Activated naive CD4-positive, alpha-beta T cell treated with anti-CD3 and anti-CD28 coated beads for 36 hours (primary cell): ENCODE data around the gene GIMAP1. TPM values are rescaled to one million over a fixed set of nuclear protein-coding genes. Genes with fewer than 3 reads are reported as not detected.

Experiments used
- CTCF ChIA-PET: fragments of 350-600 bp; sonication (Branson Sonifier 250); formaldehyde crosslinking; loops from one replicate; lab custom pipeline; 2021; ENCODE audit warnings: antibody characterized with exemption; lab: Charles Lee
- DNase-seq: peaks from one replicate; pipeline ENCODE4 v3.0.0-alpha.2; 2020
- H3K27ac Mint-ChIP-seq: one replicate; pipeline ENCODE4 v1.8.0; 2021; ENCODE audit warnings: mild to moderate bottlenecking, mixed read lengths
- H3K27me3 Mint-ChIP-seq: one replicate; pipeline ENCODE4 v1.8.0; 2021; ENCODE audit warnings: low read depth, mixed read lengths
- H3K36me3 Mint-ChIP-seq: one replicate; pipeline ENCODE4 v1.8.0; 2021; ENCODE audit warnings: low read depth, mixed read lengths
- H3K4me1 Mint-ChIP-seq: one replicate; pipeline ENCODE4 v1.8.0; 2021; ENCODE audit warnings: low read depth, mixed read lengths
- H3K4me3 Mint-ChIP-seq: one replicate; pipeline ENCODE4 v1.8.0; 2021; ENCODE audit warnings: mild to moderate bottlenecking, moderate library complexity, mixed read lengths
- H3K9me3 Mint-ChIP-seq: one replicate; pipeline ENCODE4 v1.8.0; 2021; ENCODE audit warnings: mixed read lengths
- intact Hi-C: fragments of 100-400 bp; cut with micrococcal nuclease; formaldehyde crosslinking; loops from one replicate; pipeline ENCODE4 v1.15.1; 2023
- total RNA-seq, 2 experiments: library from RNA; stranded (reverse); gene quantifications; one replicate each; pipeline ENCODE4 v1.2.3, GENCODE V29; 2021

Gene GIMAP1
- total RNA-seq, 2 experiments from 2014 or later: 5.1 to 5.3 TPM

DNA sequence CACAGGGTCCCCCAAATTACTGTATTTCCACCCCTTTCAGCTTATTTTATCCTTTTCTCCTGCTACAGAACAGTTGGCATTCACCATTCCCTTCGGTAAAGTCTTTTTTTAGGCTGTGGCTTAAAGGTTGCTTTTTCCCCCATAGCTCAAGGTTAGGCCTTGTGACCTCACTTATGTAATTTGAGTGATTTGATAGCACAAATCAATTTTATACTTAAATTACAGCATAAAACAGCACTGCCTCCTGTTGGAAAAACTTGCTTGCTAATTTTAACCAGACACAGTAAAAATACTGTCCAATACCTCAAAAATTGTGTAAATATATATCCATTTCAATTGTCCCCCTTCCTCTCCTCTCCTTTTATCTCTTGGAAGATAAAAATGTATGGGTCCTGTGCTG is 7.1 kb downstream of the GIMAP1 start:
- intact Hi-C loops: no loop called here
- H3K27me3 Mint-ChIP-seq: no peaks in the 10 kb centered on the region
- peaks cover 84% of the 10 kb centered on the region for H3K36me3 Mint-ChIP-seq
- peaks cover 77% of the 10 kb centered on the region for H3K4me1 Mint-ChIP-seq
- peak overlapping the region; percentile 33 for H3K27ac Mint-ChIP-seq
- no peak for DNase-seq
- H3K4me3 Mint-ChIP-seq: no peak overlapping the region
- CTCF ChIA-PET: interaction anchor here (1.0 to 2.1 kb wide), 3 partner anchors 12 to 272 kb away, joined by 3 to 5 read pairs (median 4); no protein-coding TSS in a partner anchor
- peaks cover 29% of the 10 kb centered on the region for H3K9me3 Mint-ChIP-seq

DNA sequence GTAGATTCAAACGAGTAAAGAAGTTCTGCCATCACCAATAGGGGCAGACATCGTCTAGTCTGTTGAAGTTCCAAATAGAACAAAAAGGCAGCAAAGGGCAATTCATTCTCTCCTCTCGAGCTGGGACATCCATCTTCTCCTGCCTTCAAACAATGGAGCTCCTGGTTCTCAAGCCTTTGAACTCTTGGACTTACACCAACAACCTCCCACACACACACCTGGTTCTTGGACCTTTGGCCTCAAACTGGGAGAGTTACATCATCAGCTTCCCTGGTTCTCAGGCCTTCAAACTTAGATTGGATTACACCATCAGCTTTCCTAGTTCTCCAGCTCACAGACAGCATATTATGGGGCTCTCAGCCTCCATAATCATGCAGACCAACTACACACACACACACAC is 11.0 kb downstream of the GIMAP1 start:
- DNase-seq: no peak
- CTCF ChIA-PET: interaction anchor here (0.8 to 1.4 kb wide), 3 partner anchors 10 to 278 kb away, joined by 3 to 8 read pairs (median 5); partner anchors contain the start of gene GIMAP1
- Mint-ChIP-seq H3K27ac (peak overlapping the region; percentile 37), H3K9me3 (peaks cover 32% of the 10 kb centered on the region), H3K4me3 (no peak overlapping the region), H3K27me3 (no peaks in the 10 kb centered on the region), H3K36me3 (peaks cover 50% of the 10 kb centered on the region), H3K4me1 (peaks cover 67% of the 10 kb centered on the region)
- intact Hi-C loops: no loop called here

DNA sequence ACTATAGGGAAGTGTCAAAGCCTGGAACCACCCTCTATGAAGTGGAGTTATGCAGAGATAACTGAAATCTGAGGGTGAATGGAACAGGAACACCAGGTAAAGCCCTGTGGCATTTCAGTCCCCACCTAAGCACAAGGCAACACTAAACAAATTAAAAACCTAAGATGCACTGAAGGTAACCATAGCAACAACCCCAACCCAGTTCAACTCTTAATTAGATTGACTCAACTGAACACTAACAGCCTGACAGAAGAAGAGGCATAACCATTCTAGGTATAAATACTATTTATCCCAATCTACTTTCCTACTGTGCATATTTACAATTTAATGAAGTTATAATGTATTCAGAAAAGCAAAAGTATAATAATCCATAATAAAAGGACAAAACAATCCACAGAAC is 11.6 kb downstream of the GIMAP1 start:
- H3K27ac Mint-ChIP-seq: peak overlapping the region; percentile 31
- H3K9me3 Mint-ChIP-seq: peaks cover 32% of the 10 kb centered on the region
- H3K36me3 Mint-ChIP-seq: peaks cover 45% of the 10 kb centered on the region
- H3K27me3 Mint-ChIP-seq: no peaks in the 10 kb centered on the region
- intact Hi-C loops: no loop called here
- H3K4me3 Mint-ChIP-seq: no peak overlapping the region
- CTCF ChIA-PET: interaction anchor here (0.9 to 1.4 kb wide), 2 partner anchors 11 to 12 kb away, joined by 3 to 8 read pairs; partner anchors contain the start of gene GIMAP1
- no peak for DNase-seq
- peaks cover 67% of the 10 kb centered on the region for H3K4me1 Mint-ChIP-seq

DNA sequence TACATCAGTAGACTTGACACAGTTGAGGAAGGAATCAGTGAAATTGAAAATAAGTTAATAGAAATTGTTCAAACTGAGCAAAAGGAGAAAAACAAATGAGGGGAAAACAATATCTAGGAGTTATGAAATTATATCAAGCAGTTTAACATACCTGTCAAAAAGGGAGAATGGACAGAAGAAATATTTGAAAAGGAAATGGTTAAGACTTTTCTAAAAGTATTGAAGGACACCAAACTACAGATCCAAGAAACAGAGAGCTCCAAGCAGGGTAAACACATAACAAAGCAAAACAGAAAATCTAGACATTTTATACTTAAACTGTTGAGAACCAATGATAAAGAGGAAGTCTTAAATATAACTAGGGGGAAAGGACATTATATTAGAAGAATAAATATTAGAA is 12.2 kb downstream of the GIMAP1 start:
- Mint-ChIP-seq H3K27ac (peak overlapping the region; percentile 43), H3K36me3 (peaks cover 39% of the 10 kb centered on the region), H3K27me3 (no peaks in the 10 kb centered on the region)

DNA sequence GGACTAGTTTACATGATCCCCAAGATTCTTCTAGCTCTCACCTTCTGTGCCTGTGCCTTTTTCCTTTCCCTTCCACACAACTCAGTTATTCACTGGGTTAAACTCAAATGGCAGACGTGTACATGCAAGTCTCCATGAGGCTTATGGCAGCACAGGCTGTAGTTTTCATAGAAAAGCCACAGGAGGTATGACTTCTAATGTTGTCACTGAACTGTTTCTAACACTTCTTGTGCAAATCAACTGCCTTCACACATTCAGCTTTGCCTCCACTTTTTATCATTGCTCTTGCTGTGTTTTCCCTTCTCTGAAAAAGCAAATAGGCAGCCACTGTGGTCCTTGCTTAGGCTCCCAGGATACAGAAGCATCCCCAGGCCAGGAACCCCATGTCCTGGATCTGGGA is 15.5 kb downstream of the GIMAP1 start:
- Mint-ChIP-seq H3K4me3 (peak overlapping the region; percentile 22), H3K4me1 (peaks cover 87% of the 10 kb centered on the region), H3K36me3 (peaks cover 18% of the 10 kb centered on the region), H3K9me3 (peaks cover 19% of the 10 kb centered on the region), H3K27ac (peak overlapping the region; percentile 95), H3K27me3 (no peaks in the 10 kb centered on the region)
- CTCF ChIA-PET: interaction anchor here (0.9 to 2.4 kb wide), 6 partner anchors 9 to 283 kb away, joined by 3 to 25 read pairs (median 7); partner anchors contain the start of gene GIMAP1
- DNase-seq: peak; percentile 63
- intact Hi-C loops: loop anchor here (1.0 to 2.0 kb wide), 3 partner anchors 16 to 164 kb away; partner anchors contain the start of genes GIMAP1 and GIMAP2

More for the DNA sequence above, 12.2 kb downstream of the GIMAP1 start:
- Mint-ChIP-seq H3K9me3 (peaks cover 32% of the 10 kb centered on the region), H3K4me1 (peaks cover 67% of the 10 kb centered on the region), H3K4me3 (no peak overlapping the region)
- CTCF ChIA-PET: interaction anchor here (0.6 to 2.8 kb wide), 2 partner anchors 12 to 27 kb away, joined by 3 to 22 read pairs; partner anchors contain the start of gene GIMAP1
- DNase-seq: no peak
- intact Hi-C loops: no loop called here

DNA sequence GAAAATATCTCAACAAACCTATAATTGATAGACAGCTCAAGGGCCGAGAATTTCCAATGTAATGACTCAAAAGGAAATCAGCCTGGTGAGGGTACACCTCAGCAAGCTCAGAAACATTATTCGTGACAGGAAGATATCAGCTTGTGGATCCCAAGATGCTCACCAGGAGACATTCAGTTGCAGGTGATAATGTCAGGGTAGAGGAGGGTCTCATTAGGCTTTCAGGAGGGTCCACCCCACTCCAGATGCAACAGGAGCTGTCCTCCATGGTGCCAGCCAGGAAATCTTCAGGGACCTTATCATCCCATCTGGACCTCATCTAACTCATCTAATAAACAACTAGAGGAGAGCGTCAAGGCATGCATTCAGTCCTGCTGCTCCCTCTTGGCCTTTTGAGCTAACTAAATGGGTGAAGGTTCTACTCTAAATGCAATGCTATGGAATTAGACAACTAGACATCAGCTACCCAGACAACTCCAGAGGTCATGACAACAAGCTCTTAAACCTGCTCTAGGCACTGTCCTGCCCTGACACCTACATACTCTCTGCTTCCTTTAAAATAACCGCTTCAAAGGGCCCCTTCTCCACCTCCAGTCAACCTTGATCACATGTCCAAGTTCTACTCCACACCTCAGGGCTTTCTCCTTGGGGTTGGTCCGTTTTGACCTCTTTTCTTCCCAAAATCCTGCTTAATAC is 16.5 kb downstream of the GIMAP1 start:
- CTCF ChIA-PET: interaction anchor here (0.6 to 2.4 kb wide), 11 partner anchors 12 to 284 kb away, joined by 3 to 25 read pairs (median 3); partner anchors contain the start of genes GIMAP1 and GIMAP8
- Mint-ChIP-seq H3K27me3 (no peaks in the 10 kb centered on the region), H3K4me1 (peaks cover 78% of the 10 kb centered on the region), H3K36me3 (peaks cover 10% of the 10 kb centered on the region), H3K4me3 (peak overlapping the region; percentile 43), H3K27ac (peak overlapping the region; percentile 95), H3K9me3 (peaks cover 8% of the 10 kb centered on the region)
- DNase-seq: no peak
- intact Hi-C loops: loop anchor here (1.0 to 2.0 kb wide), 7 partner anchors 17 to 165 kb away; partner anchors contain the start of genes GIMAP1, GIMAP2 and GIMAP6

DNA sequence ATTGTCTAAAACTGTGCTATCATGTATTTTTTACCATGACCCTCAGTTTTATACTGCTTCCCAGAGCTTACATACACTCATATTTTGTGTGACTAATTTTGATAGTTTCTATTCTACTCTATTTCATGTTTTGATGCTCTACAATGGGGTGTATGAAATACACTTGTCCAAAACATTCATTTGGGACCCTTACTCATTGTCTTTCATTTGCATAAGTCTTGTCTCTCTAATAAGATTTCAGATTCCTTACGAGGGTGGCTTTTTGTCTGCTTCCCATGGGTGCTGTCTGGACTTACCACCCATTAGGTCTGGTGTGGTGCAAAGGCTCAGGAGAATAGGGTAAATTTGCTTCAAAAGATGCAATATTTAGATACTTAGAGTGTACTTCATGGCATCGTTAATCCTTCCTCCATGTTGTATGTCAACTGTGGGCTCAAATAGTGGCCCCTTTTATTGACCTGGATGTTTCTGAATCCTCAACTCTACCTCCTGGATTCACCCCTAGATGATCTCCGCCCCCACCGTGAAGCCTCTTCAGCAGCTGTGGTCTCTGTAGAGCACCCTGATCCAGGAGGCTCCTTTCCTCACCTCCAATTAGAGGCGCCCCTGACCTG is 17.2 kb downstream of the GIMAP1 start:
- CTCF ChIA-PET: interaction anchor here (0.7 to 2.4 kb wide), 6 partner anchors 18 to 284 kb away, joined by 3 to 25 read pairs (median 7); partner anchors contain the start of genes GIMAP1 and GIMAP8
- peak overlapping the region; percentile 43 for H3K4me3 Mint-ChIP-seq
- peaks cover 72% of the 10 kb centered on the region for H3K4me1 Mint-ChIP-seq
- peaks cover 2% of the 10 kb centered on the region for H3K9me3 Mint-ChIP-seq
- H3K36me3 Mint-ChIP-seq: peaks cover 9% of the 10 kb centered on the region
- no peak for DNase-seq
- peak overlapping the region; percentile 95 for H3K27ac Mint-ChIP-seq
- intact Hi-C loops: loop anchor here (1.0 to 2.0 kb wide), 5 partner anchors 21 to 112 kb away; partner anchors contain the start of genes GIMAP2 and GIMAP6
- no peaks in the 10 kb centered on the region for H3K27me3 Mint-ChIP-seq

DNA sequence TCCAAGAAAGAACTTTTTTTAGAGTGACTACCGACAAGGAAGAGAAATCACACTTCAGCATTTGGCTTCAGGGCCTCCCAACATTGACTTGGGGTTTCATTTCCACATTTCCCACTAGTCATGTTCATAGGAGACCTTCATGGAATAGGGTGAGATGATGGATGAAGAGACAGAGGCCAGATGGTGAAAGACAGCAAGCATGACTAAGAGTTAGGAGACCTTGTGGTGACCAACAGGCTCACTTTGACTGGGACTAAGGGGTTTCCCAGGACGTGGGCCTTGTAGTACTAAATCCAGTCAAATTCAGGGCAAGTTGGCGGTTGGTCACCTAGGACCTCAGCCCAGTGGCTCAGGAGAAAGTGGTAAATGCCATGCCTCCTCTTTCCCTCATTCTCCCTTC is 17.8 kb downstream of the GIMAP1 start:
- H3K4me1 Mint-ChIP-seq: peaks cover 70% of the 10 kb centered on the region
- peaks cover 12% of the 10 kb centered on the region for H3K36me3 Mint-ChIP-seq
- H3K9me3 Mint-ChIP-seq: no peaks in the 10 kb centered on the region
- H3K27ac Mint-ChIP-seq: peak overlapping the region; percentile 95
- peak; percentile 73 for DNase-seq
- CTCF ChIA-PET: interaction anchor here (0.9 to 3.2 kb wide), 2 partner anchors 21 to 148 kb away, joined by 3 to 10 read pairs; no protein-coding TSS in a partner anchor
- H3K27me3 Mint-ChIP-seq: no peaks in the 10 kb centered on the region
- intact Hi-C loops: no loop called here
- no peak overlapping the region for H3K4me3 Mint-ChIP-seq

DNA sequence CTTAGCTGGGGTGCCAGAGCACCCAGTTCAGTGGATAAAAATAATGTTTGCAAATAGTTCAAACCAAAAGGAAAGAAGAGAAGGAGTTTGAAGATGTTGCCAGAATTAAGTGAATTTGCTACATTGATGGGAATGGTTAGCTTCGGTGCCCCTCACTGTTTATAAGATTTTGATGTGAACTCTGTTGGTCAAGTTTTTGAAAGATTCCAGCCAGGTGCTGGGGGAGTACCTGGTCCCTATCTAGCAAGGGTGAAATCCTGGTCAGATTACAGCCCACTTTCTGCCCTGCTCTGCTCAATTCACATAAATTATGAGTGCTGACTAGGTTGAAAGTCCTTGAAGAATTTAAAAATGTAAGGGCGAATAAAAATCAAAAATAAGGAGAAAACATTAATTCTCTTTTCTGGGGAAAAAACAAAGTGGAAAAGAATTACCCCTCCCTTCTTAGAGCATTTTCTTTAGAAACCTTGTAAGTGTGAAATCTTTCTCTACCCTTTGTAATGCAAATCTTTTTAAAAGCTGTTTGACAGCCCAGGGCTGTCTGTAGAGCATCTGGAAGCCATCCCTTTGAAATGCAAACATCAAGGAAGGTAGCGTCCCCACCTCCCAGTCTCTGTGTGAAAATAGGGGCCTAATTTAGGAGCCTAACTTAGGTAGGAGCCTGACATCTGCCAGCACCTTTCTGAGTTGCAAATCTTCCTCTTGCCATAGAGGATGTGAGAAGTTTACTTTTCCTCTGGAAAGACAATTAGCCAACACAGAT is 19.4 kb downstream of the GIMAP1 start:
- Mint-ChIP-seq H3K4me3 (peak overlapping the region; percentile 11), H3K4me1 (peaks cover 68% of the 10 kb centered on the region), H3K36me3 (peaks cover 24% of the 10 kb centered on the region), H3K27me3 (no peaks in the 10 kb centered on the region), H3K9me3 (no peaks in the 10 kb centered on the region), H3K27ac (peak overlapping the region; percentile 95)
- CTCF ChIA-PET: interaction anchor here (0.6 to 3.2 kb wide), 7 partner anchors 13 to 103 kb away, joined by 3 to 10 read pairs (median 4); partner anchors contain the start of gene GIMAP6
- peak; percentile 38 for DNase-seq
- intact Hi-C loops: loop anchor here (1.0 kb wide), 2 partner anchors 167 to 287 kb away; no protein-coding TSS in a partner anchor

DNA sequence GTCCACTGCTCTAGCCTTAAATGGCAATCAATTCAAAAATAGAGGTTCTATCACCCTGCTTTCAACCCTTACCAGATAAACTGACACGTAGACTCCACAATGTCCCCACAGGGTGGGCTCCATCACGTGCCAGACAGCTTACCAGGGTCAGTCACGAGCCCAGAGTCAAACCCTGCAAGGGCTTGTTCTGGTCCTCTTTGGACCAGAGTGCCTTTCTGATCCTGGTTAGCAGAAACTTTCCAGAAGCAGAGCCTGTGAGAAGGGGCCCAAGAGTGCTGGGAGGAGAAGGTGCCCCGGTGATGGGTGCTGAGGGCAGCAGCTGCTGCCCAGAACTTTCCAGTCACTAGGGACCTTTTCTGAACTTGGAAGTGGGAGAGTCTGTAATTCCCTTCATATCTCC is 20.5 kb downstream of the GIMAP1 start:
- Mint-ChIP-seq H3K27me3 (no peaks in the 10 kb centered on the region), H3K9me3 (no peaks in the 10 kb centered on the region), H3K36me3 (peaks cover 35% of the 10 kb centered on the region), H3K4me1 (peaks cover 72% of the 10 kb centered on the region), H3K27ac (peak overlapping the region; percentile 95), H3K4me3 (peak overlapping the region; percentile 88)
- intact Hi-C loops: loop anchor here (1.0 kb wide), 2 partner anchors 169 to 289 kb away; no protein-coding TSS in a partner anchor
- no peak for DNase-seq
- CTCF ChIA-PET: interaction anchor here (0.7 to 3.2 kb wide), 5 partner anchors 11 to 288 kb away, joined by 3 to 11 read pairs (median 9); partner anchors contain the start of gene GIMAP8
